GM10266 (cell line): Measurements from ENCODE around the gene MACROD2.

Experiments
- DNase-seq: peaks from one replicate; pipeline ENCODE4 v3.0.0; 2012; ENCODE audit errors: extremely low spot score
- CTCF ChIP-seq: IDR thresholded peaks from 2 replicates; pipeline ENCODE4 v1.5.1; 2012; ENCODE audit warnings: mild to moderate bottlenecking, low read depth; ENCODE audit not compliant: control insufficient read depth, insufficient read depth; ENCODE audit errors: missing control alignments

The MACROD2 gene

GRCh38 chr20:14829906-14830305, 834.6 kb downstream of the MACROD2 start:
- no peak for TF ChIP-seq CTCF
- DNase-seq: peak; percentile 9

DNA sequence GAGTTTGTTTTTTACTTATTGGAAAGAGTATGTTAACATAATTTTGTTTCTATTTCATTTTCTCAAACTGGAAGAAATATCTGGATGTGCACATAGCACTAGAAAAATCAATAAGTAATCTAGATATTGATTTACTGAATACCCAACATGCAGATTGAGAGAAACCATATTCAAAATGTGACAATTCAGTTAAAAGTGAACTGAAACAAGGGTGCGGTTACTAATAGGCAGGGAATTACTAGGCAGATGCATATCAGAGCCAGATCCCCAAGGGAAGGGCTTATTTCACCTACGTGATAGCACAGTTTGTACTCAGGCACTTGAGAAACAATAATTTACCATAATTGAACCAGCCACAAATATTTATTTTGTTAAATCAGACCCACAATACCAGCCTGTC, 835.1 kb downstream of the MACROD2 start:
- TF ChIP-seq CTCF: no peak
- DNase-seq: peak; percentile 18

GRCh38 chr20:14830899-14831298, 835.6 kb downstream of the MACROD2 start:
- TF ChIP-seq CTCF: no peak

GRCh38 chr20:14832630-14833029, 837.3 kb downstream of the MACROD2 start:
- TF ChIP-seq CTCF: no peak
- peak; percentile 28 for DNase-seq

More at GRCh38 chr20:14830899-14831298, 835.6 kb downstream of the MACROD2 start:
- DNase-seq: no peak

DNA sequence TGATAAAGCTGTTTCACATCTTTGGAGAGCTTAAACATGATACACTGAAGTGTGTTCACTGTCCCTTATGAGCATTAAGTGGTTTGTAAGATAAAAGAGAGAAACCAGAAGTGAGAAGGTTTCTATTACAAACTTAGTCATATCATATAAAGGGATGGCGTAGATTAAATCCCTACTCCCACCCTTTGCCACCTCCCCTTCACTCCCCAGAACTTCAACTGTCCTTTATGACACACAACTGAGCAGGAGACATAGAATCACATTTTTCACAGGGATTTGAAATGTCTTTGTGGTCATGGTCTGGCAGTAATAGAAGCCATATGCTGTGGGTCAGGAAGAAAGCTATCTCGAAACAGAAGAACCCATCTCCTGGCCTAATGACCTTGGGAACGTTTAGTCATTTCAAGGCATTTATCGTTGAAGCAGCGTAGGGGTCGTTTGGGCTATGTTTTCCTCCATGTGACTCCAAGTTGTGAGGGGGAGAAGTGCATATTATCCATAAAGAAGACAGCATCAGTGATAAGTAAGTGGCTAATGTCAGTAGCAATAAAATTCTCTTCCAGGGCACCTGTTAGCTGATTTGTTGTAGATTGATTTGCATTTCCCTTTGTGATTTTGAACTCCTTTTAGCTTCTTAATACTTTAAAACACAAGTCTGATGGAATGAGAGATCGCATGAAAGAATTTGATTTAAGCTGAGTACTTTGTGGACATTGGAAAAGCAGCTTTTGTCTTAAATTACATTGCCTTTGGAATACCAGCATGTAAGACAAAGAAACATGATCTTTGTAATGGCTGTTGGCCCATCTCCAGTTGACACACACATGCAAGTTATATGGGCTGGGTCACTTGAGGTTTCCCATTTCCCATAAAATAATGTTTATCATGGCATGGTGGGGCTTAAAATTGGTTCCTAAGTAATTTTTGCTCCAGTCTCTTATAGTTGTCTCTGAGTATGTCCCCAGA, 843.6 kb downstream of the MACROD2 start:
- no peak for TF ChIP-seq CTCF
- no peak for DNase-seq

GRCh38 chr20:14845199-14846160, 850.2 kb downstream of the MACROD2 start:
- no peak for TF ChIP-seq CTCF
- DNase-seq: no peak
